Ovary (tissue), 3 donors: Measurements from ENCODE around the gene FKBP10.

Experiments used
- EP300 ChIP-seq: sonication (generic); formaldehyde crosslinking; IDR thresholded peaks from one replicate; pipeline ENCODE4 v1.6.1; 2017; ENCODE audit warnings: antibody characterized with exemption
- POLR2A ChIP-seq: fragments of 450-650 bp; IDR thresholded peaks from one replicate; pipeline ENCODE4 v1.6.1; 2017; ENCODE audit warnings: antibody characterized with exemption, mild to moderate bottlenecking, moderate library complexity
- TF ChIP-seq, protein P1 (sequence below), 3 donors: fragments of 450-650 bp in 2 of 3; fragments of 200-600 bp in 1 of 3; IDR thresholded peaks; one replicate each; pipeline versions ENCODE4 v1.5.1 to v1.8.0; 2016 to 2022; ENCODE audit warnings: antibody characterized with exemption in 3 of 3, mild to moderate bottlenecking in 1 of 3
- donor health status: DM: no; HTN: no; CAD: no.

DNA sequence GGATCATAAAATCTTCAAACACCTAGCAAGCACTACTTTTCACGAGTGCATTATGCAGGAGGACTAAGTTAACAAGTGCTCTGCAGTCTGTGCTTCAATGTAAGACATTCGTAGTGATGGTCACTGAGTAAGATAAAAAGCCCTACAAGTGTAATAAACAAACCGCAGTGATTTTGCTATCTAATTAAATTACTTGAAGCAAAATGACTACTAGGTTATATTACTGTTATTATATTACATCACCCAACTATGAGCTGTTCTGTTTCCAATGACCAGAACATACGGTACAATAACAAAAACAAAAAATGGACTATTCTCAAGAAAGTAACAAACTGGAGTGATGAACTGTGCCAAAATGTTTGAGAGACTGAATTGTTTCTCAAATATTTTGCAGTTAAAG lies 36.0 kb downstream of the FKBP10 start:
- TF ChIP-seq, protein P1, sequence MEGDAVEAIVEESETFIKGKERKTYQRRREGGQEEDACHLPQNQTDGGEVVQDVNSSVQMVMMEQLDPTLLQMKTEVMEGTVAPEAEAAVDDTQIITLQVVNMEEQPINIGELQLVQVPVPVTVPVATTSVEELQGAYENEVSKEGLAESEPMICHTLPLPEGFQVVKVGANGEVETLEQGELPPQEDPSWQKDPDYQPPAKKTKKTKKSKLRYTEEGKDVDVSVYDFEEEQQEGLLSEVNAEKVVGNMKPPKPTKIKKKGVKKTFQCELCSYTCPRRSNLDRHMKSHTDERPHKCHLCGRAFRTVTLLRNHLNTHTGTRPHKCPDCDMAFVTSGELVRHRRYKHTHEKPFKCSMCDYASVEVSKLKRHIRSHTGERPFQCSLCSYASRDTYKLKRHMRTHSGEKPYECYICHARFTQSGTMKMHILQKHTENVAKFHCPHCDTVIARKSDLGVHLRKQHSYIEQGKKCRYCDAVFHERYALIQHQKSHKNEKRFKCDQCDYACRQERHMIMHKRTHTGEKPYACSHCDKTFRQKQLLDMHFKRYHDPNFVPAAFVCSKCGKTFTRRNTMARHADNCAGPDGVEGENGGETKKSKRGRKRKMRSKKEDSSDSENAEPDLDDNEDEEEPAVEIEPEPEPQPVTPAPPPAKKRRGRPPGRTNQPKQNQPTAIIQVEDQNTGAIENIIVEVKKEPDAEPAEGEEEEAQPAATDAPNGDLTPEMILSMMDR (IDR thresholded peaks at IDR 0.05), result no peak
- TF ChIP-seq EP300 (no peak), POLR2A (no peak)
